HepG2 (cell line): Measurements from ENCODE around the gene ZFPM1. TPM values are rescaled to one million over a fixed set of nuclear protein-coding genes. Genes with fewer than 3 reads are reported as not detected.

Experiments used
- ARNT2 ChIP-seq: sonication (generic); formaldehyde crosslinking; IDR thresholded peaks from 2 replicates; pipeline ENCODE4 v1.8.0; 2022; ENCODE audit warnings: mild to moderate bottlenecking, low read depth, missing genetic modification reagents, moderate library complexity
- ATF7-NPFF ChIP-seq: sonication (generic); formaldehyde crosslinking; IDR thresholded peaks from 2 replicates; pipeline ENCODE4 v1.8.1; 2023; ENCODE audit warnings: mild to moderate bottlenecking, low read depth, missing genetic modification reagents, moderate library complexity
- GATA4 ChIP-seq: sonication (generic); IDR thresholded peaks from 2 replicates; pipeline ENCODE4 v1.6.1; 2016; ENCODE audit warnings: antibody characterized with exemption, low read depth, borderline replicate concordance
- SOX6 ChIP-seq, 2 experiments: fragments of 450-650 bp in 1 of 2; sonication (generic) in 1 of 2; formaldehyde crosslinking in 1 of 2; IDR thresholded peaks; 2 replicates each; pipeline versions ENCODE4 v1.4.0 to v1.6.1; 2017 to 2020; ENCODE audit warnings: antibody characterized with exemption in 1 of 2, mild to moderate bottlenecking in 1 of 2, missing genetic modification reagents in 1 of 2
- SRSF9 ChIP-seq: fragments of 200-400 bp; formaldehyde crosslinking; IDR thresholded peaks from 2 replicates; pipeline ENCODE4 v1.6.1; 2018; ENCODE audit warnings: borderline replicate concordance, mild to moderate bottlenecking, low read depth, low read length; ENCODE audit not compliant: insufficient read depth, poor library complexity, severe bottlenecking
- ZBTB42 ChIP-seq: sonication (generic); formaldehyde crosslinking; IDR thresholded peaks from 2 replicates; pipeline ENCODE4 v1.5.0; 2020; ENCODE audit warnings: mild to moderate bottlenecking, missing genetic modification reagents
- ZEB1 ChIP-seq: IDR thresholded peaks from 2 replicates; pipeline ENCODE4 v1.6.1; 2012; ENCODE audit warnings: mild to moderate bottlenecking, low read depth, inconsistent platforms; ENCODE audit not compliant: insufficient replicate concordance
- ZFP82 ChIP-seq: sonication (generic); formaldehyde crosslinking; IDR thresholded peaks from 2 replicates; pipeline ENCODE4 v1.5.1; 2020; ENCODE audit warnings: mild to moderate bottlenecking, missing genetic modification reagents, borderline replicate concordance
- polyA plus RNA-seq, 8 experiments: library from polyadenylated mRNA; depleted of rRNA in 3 of 8; stranded (reverse) in 7 of 8; unstranded in 1 of 8; fragments of >200 nt; fragmentation: Illumina TruSeq in 4 of 8; extraction: Trizol in 4 of 8; gene quantifications; 2 replicates each; pipeline versions ENCODE4 v1.2.1 to v1.2.3, GENCODE V29; 2011 to 2016; ENCODE audit warnings: low read depth in 4 of 8, missing spikeins in 1 of 8, mixed read lengths in 1 of 8; ENCODE audit not compliant: insufficient read depth in 1 of 8
- total RNA-seq, 5 experiments: library from RNA; depleted of rRNA; stranded (reverse); fragments of >200 nt; fragmentation: Illumina TruSeq; extraction: Trizol; gene quantifications; 2 replicates each; pipeline ENCODE4 v1.2.3, GENCODE V29; 2016; ENCODE audit warnings: low read depth in 1 of 5
- TF ChIP-seq, protein P1 (sequence below): sonication (generic); formaldehyde crosslinking; IDR thresholded peaks from 2 replicates; pipeline ENCODE4 v1.5.1; 2020; ENCODE audit warnings: mild to moderate bottlenecking, missing genetic modification reagents, borderline replicate concordance
- TF ChIP-seq, protein P2 (sequence below): sonication (generic); formaldehyde crosslinking; IDR thresholded peaks from 2 replicates; pipeline ENCODE4 v1.5.0; 2020; ENCODE audit warnings: missing genetic modification reagents, mild to moderate bottlenecking, borderline replicate concordance
- TF ChIP-seq, protein P3 (sequence below): IDR thresholded peaks from 2 replicates; pipeline ENCODE4 v1.6.1; 2016; ENCODE audit warnings: missing biosample characterization, missing genetic modification reagents, low read depth
- TF ChIP-seq, protein P4 (sequence below): IDR thresholded peaks from 2 replicates; pipeline ENCODE4 v1.6.1; 2016; ENCODE audit warnings: missing genetic modification reagents, missing compliant biosample characterization

ZFPM1 gene
- total and polyA plus RNA-seq, 2 of the 13 experiments (the other 11 are each of a cell fraction or from before 2014, with no cell fraction given) = 1.3 to 3.8 TPM

DNA sequence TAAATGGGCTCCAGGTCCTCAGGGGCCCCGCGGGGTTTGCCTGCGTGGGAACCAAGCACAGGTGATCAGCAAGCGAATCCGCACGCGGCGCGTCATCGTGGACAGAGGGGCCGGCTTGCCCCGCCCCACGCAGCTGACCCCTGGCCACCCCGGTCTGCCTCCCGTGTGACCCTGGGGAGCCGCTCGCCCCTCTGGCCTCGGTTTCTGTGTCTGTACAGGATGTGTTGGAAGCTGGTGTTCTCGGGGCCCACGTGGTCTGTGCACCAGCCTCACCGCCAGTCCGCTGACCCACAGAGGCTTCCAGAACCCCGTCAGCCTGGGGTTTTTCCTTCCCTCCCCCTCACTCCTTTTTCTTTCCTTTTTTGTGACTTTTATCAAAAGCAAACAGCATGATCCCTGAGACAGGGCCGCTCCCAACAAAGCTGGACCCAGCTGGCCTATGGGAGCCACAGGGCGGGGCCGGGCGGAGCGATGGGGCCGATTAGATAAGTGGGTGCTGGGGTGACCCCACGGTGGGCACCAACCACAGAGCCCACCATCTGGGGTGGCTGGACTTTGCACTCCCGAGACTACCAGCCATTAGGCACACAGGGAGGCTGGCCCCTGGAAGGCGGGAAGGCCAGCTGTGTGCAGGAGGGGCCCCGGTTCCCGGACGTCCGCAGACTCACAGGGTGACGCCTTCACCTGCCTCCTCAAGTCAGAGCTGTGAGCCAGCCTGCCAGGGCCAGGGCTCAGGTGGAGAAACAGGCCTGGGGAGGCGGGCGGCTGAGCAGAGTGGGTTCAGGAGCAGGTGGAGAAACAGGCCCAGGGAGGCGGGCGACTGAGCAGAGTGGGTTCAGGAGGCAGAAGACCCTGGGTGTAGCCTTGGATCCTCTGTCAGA, 56.0 kb downstream of the ZFPM1 start (continued):
- TF ChIP-seq, protein P1, sequence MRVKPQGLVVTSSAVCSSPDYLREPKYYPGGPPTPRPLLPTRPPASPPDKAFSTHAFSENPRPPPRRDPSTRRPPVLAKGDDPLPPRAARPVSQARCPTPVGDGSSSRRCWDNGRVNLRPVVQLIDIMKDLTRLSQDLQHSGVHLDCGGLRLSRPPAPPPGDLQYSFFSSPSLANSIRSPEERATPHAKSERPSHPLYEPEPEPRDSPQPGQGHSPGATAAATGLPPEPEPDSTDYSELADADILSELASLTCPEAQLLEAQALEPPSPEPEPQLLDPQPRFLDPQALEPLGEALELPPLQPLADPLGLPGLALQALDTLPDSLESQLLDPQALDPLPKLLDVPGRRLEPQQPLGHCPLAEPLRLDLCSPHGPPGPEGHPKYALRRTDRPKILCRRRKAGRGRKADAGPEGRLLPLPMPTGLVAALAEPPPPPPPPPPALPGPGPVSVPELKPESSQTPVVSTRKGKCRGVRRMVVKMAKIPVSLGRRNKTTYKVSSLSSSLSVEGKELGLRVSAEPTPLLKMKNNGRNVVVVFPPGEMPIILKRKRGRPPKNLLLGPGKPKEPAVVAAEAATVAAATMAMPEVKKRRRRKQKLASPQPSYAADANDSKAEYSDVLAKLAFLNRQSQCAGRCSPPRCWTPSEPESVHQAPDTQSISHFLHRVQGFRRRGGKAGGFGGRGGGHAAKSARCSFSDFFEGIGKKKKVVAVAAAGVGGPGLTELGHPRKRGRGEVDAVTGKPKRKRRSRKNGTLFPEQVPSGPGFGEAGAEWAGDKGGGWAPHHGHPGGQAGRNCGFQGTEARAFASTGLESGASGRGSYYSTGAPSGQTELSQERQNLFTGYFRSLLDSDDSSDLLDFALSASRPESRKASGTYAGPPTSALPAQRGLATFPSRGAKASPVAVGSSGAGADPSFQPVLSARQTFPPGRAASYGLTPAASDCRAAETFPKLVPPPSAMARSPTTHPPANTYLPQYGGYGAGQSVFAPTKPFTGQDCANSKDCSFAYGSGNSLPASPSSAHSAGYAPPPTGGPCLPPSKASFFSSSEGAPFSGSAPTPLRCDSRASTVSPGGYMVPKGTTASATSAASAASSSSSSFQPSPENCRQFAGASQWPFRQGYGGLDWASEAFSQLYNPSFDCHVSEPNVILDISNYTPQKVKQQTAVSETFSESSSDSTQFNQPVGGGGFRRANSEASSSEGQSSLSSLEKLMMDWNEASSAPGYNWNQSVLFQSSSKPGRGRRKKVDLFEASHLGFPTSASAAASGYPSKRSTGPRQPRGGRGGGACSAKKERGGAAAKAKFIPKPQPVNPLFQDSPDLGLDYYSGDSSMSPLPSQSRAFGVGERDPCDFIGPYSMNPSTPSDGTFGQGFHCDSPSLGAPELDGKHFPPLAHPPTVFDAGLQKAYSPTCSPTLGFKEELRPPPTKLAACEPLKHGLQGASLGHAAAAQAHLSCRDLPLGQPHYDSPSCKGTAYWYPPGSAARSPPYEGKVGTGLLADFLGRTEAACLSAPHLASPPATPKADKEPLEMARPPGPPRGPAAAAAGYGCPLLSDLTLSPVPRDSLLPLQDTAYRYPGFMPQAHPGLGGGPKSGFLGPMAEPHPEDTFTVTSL (CRISPR knock-in tag) = no peak; the same call in none of the 2 replicates
- peak; percentile 81 for TF ChIP-seq ZEB1
- TF ChIP-seq SOX6 (IDR thresholded peaks at IDR 0.05) = no peak
- TF ChIP-seq SOX6 (CRISPR knock-in tag; IDR thresholded peaks at IDR 0.05) = peak; percentile 91
- TF ChIP-seq, protein P2, sequence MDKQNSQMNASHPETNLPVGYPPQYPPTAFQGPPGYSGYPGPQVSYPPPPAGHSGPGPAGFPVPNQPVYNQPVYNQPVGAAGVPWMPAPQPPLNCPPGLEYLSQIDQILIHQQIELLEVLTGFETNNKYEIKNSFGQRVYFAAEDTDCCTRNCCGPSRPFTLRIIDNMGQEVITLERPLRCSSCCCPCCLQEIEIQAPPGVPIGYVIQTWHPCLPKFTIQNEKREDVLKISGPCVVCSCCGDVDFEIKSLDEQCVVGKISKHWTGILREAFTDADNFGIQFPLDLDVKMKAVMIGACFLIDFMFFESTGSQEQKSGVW (CRISPR knock-in tag) = no peak
- no peak for TF ChIP-seq SRSF9
- TF ChIP-seq ZFP82 (CRISPR knock-in tag) = peak; percentile 80; the same call in 1 of the 2 replicates
- TF ChIP-seq ZBTB42 = peak; percentile 86
- TF ChIP-seq GATA4 = peak; percentile 94
- TF ChIP-seq, protein P3, sequence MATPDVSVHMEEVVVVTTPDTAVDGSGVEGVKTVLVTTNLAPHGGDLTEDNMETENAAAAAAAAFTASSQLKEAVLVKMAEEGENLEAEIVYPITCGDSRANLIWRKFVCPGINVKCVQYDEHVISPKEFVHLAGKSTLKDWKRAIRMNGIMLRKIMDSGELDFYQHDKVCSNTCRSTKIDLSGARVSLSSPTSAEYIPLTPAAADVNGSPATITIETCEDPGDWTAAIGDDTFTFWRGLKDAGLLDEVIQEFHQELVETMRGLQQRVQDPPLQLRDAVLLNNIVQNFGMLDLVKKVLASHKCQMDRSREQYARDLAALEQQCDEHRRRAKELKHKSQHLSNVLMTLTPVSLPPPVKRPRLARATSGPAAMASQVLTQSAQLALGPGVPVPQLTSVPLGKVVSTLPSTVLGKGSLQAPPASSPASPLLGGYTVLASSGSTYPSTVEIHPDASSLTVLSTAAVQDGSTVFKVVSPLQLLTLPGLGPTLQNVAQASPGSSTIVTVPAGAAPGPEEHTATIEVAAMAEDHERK = no peak
- TF ChIP-seq ATF7-NPFF (CRISPR knock-in tag) = peak; percentile 71
- peak; percentile 64; the same call in 1 of the 2 replicates for TF ChIP-seq ARNT2
- TF ChIP-seq, protein P4, sequence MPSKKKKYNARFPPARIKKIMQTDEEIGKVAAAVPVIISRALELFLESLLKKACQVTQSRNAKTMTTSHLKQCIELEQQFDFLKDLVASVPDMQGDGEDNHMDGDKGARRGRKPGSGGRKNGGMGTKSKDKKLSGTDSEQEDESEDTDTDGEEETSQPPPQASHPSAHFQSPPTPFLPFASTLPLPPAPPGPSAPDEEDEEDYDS (CRISPR knock-in tag) = no peak
